Right ventricle myocardium superior (tissue), 1 donor: ENCODE results near the gene METTL1. TPM values are rescaled to one million over a fixed set of nuclear protein-coding genes. Genes with fewer than 3 reads are reported as not detected.
"Not testable (repeated sequence)": the region's sequence is repeated elsewhere in the genome, so short reads cannot be mapped to it uniquely, and the experiment has no call there.

Source experiments
- ATAC-seq: fragments of 200-7000 bp; cut with Tn5 transposase; one replicate; pipeline ENCODE4 v1.9.1; 2020; ENCODE audit warnings: mild to moderate bottlenecking; ENCODE audit not compliant: poor library complexity
- DNase-seq: peaks from one replicate; pipeline ENCODE4 v3.0.0-alpha.2; 2020
- intact Hi-C: fragments of 100-400 bp; cut with DNase I; formaldehyde crosslinking; loops from one replicate; pipeline ENCODE4 v1.11.2; 2022
- long read RNA-seq: library from polyadenylated mRNA; unstranded; transcript quantifications from one replicate; pipeline ENCODE4 v2.0.0, GENCODE V29; 2021
- total RNA-seq: library from RNA; stranded (reverse); fragmentation: NEBNext Ultra II Directional; extraction: Animal tissue kit (Norgen Biotek cat#: 25700); gene quantifications from one replicate; pipeline ENCODE4 v1.2.1, GENCODE V29; 2021
- donor health status: DM: no; HTN: yes; CAD: no; lungs with severe emphysema.

The METTL1 gene
- total RNA-seq = 7.2 TPM
- long read RNA-seq, transcript METTL1-202 (6 exons, 2,066 nt) = major isoform, 5 of 5 reads
- long read RNA-seq, partial matches to known transcripts = 0 of 5 reads
- long read RNA-seq, other reads (novel, unspliced or antisense) = 0 of 5 reads

- DNase-seq (peak; percentile 96), ATAC-seq (peak; percentile 98)
- intact Hi-C loops = no loop called here
Observed at GRCh38 chr12:57771873-57772428, at the start of gene METTL1. Gene METTL1 (minus strand): TSS chr12:57772105. CDS start chr12:57772083, 22 bp downstream.

GRCh38 chr12:57821015-57821414, 49.1 kb upstream of the METTL1 start:
- intact Hi-C loops, DNase-seq, ATAC-seq: not testable (repeated sequence)

- ATAC-seq, intact Hi-C loops: not testable (repeated sequence)
Observed at GRCh38 chr12:57820119-57820518, 48.2 kb upstream of the METTL1 start.

GRCh38 chr12:57817990-57818331, 46.1 kb upstream of the METTL1 start:
- DNase-seq, intact Hi-C loops, ATAC-seq: not testable (repeated sequence)

More at GRCh38 chr12:57820119-57820518, 48.2 kb upstream of the METTL1 start:
- DNase-seq = not testable (repeated sequence)

GRCh38 chr12:57817261-57817989, 45.5 kb upstream of the METTL1 start:
- ATAC-seq = peak; percentile 11
- intact Hi-C loops = no loop called here
- no peak for DNase-seq

- DNase-seq = peak; percentile 66
- intact Hi-C loops = no loop called here
- ATAC-seq = peak; percentile 61
Observed at GRCh38 chr12:57816855-57817151, 44.9 kb upstream of the METTL1 start.

GRCh38 chr12:57816001-57816854, 44.3 kb upstream of the METTL1 start:
- DNase-seq (no peak), ATAC-seq (no peak)
- intact Hi-C loops = no loop called here

GRCh38 chr12:57815177-57816000, 43.5 kb upstream of the METTL1 start:
- no peak for DNase-seq
- no peak for ATAC-seq
- intact Hi-C loops = no loop called here

GRCh38 chr12:57813971-57814772, 42.3 kb upstream of the METTL1 start:
- ATAC-seq (no peak), DNase-seq (no peak)
- intact Hi-C loops = no loop called here

- ATAC-seq (no peak), DNase-seq (no peak)
- intact Hi-C loops = no loop called here
Observed at GRCh38 chr12:57813111-57813970, 41.4 kb upstream of the METTL1 start.

GRCh38 chr12:57811028-57811755, 39.3 kb upstream of the METTL1 start:
- ATAC-seq (no peak), DNase-seq (no peak)
- intact Hi-C loops = no loop called here

- intact Hi-C loops = no loop called here
- DNase-seq (no peak), ATAC-seq (no peak)
Observed at GRCh38 chr12:57810450-57810849, 38.5 kb upstream of the METTL1 start.

GRCh38 chr12:57809425-57809824, 37.5 kb upstream of the METTL1 start:
- intact Hi-C loops = loop anchor here (10.0 kb wide), 1 partner anchor 95 kb away; no protein-coding TSS in a partner anchor
- ATAC-seq (no peak), DNase-seq (no peak)

GRCh38 chr12:57808351-57808750, 36.4 kb upstream of the METTL1 start:
- intact Hi-C loops = loop anchor here (10.0 kb wide), 1 partner anchor 96 kb away; no protein-coding TSS in a partner anchor

GRCh38 chr12:57807285-57807684, 35.4 kb upstream of the METTL1 start:
- ATAC-seq (no peak), DNase-seq (no peak)
- intact Hi-C loops = loop anchor here (10.0 kb wide), 1 partner anchor 98 kb away; no protein-coding TSS in a partner anchor

More at GRCh38 chr12:57808351-57808750, 36.4 kb upstream of the METTL1 start:
- no peak for DNase-seq
- ATAC-seq = no peak

- DNase-seq = no peak
- intact Hi-C loops = loop anchor here (10.0 kb wide), 1 partner anchor 98 kb away; no protein-coding TSS in a partner anchor
- no peak for ATAC-seq
Observed at GRCh38 chr12:57806677-57807076, 34.8 kb upstream of the METTL1 start.
